IPS DF 19.7 (cell line): ENCODE measurements around the gene SIRPA.

Experiments used
- DNase-seq: peaks from one replicate; pipeline ENCODE4 v3.0.0-alpha.2; 2013; ENCODE audit warnings: low read depth, low spot score

The SIRPA gene

DNA sequence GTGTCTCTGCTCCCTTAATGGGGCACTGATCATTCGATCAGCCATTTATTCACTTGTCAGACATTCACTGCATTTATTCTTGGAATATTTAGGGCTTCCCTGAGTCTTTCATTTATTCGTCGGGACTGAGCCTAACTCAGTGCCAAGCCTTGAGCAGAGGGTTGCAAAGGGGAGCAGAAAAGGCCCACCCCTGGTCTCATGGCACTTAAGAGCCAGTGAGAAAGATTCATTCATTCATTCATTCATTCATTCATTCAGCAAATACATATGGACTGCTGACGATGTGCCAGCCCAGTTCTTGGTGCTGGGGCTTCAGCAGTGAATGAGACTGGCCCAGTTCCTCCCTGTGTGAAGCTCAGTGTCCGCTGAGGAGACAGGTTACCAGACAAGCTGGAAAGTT lies 36.6 kb downstream of the SIRPA start:
- DNase-seq, result no peak

DNA sequence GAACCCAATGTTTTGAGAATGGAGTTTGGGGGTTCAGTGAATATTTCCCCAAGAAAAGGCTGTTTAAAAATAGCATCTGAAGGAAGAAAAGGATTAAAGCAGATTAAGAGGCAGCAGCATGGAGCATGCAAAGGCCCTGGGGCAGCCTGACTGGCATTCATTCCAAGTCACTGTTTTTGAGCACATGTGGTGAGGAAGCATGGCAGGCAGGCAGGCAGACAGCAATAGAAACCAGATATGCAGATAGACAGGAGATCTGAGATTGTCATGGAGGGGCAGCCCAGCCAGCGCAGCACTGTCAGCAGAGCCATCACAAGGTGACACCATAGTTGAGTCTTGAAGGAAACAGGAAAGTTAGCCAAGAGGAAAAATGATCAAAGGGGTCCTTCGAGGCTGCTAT lies 37.8 kb downstream of the SIRPA start:
- DNase-seq, result no peak

DNA sequence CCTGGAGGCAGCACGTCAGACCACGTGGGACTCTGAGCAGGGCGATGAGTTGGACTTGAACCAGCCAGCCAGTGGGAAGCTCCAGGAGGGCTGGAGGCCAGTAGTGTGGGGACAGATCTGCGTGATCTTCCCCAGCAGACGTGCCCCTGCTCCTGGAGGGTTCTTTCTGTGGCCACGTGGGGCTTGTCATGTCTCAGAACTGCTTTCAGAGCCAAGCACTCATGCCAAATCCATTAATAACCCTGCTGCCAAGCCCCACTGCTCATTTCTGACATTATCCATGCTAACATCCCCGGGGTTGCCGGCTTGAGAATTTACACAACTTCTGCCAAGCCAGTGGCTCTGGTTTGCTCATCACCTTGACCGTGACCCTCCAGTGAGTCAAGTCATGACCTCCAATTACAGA lies 38.3 kb downstream of the SIRPA start:
- no peak for DNase-seq

DNA sequence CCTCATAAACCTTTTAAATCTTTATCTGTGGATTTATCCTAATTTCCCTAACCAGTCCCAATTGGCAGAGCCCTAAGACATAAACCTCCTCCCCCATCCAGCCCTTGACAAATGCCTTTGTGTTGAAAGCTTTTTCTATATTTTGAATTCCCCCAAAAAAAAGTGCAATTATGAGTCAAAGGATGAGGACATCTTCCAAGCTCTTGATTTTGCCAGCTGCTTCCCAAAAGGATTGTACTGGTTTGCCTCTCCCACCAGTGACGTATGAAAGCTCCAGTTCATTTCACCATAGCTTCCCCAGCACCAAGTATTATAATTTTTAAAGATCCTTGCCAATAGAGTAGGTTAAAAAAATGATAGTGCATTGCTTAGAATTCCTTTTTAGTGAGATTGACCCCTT lies 38.9 kb downstream of the SIRPA start:
- DNase-seq, result no peak

DNA sequence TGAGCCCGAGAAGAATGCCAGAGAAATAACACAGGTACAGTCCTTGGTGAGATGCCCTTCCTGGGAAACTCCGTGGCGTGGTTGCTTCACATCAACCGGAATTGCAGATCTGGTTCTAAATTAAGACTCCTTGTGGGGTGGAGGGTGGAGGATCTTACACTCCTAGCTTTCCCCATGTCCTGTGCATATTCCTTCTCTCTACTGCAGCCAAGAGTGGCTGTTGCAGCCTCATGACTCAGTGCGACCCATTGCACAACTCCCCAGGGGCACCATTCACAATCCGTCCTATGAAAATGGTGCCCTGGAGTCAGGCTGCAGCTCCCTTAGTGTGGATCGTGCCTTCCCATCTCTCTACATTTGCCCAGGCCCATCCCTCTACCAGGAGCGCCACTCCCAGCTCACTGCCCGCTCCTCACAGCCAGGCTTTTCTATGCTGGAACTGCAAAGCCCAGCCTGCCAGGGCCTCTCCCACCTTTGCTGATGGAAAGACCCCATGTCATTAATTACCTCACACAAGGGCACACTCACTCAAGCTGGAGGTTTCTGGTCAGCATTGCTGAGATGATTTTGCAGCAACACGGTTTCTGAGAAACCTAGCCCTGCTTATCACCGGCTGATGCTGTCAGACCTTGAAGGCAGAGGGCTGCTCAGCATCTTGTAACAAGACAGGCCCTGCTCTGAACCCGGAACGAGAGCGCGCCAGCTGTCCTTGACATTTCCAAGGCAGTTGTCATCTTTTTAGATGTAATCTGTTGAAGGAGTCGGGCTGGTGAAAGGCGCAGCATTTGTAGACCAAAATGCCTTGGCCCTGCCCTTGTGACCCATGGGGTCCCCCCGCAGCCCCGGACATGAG lies 39.7 kb downstream of the SIRPA start:
- no peak for DNase-seq

DNA sequence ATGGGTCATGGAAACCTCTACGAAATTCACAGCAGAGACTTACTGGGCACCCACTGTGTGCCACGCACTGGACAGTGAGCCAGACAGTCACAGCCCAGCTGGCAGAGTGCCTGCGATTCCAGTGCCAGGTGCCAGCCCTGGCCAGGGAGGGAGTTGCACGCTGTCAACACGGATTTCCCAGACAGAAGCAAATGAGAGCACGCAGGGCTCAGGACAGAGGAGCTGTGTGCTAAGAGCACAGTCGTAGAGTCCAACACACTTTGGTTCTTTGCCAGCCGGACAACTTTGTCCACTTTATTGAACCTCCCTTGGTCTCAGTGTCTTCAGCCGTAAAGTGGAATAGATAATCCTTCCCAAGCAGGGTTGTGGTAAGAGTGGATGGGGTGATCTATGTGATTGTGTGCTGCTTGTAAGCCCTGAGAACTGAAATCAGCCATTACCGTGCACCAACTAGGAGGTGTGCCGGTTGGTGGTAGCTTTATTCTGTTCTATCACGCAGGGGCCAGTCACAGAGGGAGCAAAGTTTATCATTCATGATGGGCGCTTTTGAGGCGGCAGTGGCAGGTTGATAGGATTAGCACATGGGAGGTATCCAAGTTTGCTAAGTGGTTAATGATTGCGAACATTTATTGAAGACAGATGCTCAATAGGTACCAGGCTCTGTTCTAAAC lies 40.6 kb downstream of the SIRPA start:
- no peak for DNase-seq

DNA sequence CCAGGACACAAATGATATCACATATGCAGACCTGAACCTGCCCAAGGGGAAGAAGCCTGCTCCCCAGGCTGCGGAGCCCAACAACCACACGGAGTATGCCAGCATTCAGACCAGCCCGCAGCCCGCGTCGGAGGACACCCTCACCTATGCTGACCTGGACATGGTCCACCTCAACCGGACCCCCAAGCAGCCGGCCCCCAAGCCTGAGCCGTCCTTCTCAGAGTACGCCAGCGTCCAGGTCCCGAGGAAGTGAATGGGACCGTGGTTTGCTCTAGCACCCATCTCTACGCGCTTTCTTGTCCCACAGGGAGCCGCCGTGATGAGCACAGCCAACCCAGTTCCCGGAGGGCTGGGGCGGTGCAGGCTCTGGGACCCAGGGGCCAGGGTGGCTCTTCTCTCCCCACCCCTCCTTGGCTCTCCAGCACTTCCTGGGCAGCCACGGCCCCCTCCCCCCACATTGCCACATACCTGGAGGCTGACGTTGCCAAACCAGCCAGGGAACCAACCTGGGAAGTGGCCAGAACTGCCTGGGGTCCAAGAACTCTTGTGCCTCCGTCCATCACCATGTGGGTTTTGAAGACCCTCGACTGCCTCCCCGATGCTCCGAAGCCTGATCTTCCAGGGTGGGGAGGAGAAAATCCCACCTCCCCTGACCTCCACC lies 42.2 kb downstream of the SIRPA start:
- no peak for DNase-seq

DNA sequence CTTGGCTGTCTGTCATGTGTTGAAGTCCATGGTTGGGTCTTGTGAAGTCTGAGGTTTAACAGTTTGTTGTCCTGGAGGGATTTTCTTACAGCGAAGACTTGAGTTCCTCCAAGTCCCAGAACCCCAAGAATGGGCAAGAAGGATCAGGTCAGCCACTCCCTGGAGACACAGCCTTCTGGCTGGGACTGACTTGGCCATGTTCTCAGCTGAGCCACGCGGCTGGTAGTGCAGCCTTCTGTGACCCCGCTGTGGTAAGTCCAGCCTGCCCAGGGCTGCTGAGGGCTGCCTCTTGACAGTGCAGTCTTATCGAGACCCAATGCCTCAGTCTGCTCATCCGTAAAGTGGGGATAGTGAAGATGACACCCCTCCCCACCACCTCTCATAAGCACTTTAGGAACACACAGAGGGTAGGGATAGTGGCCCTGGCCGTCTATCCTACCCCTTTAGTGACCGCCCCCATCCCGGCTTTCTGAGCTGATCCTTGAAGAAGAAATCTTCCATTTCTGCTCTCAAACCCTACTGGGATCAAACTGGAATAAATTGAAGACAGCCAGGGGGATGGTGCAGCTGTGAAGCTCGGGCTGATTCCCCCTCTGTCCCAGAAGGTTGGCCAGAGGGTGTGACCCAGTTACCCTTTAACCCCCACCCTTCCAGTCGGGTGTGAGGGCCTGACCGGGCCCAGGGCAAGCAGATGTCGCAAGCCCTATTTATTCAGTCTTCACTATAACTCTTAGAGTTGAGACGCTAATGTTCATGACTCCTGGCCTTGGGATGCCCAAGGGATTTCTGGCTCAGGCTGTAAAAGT lies 43.5 kb downstream of the SIRPA start:
- no peak for DNase-seq

DNA sequence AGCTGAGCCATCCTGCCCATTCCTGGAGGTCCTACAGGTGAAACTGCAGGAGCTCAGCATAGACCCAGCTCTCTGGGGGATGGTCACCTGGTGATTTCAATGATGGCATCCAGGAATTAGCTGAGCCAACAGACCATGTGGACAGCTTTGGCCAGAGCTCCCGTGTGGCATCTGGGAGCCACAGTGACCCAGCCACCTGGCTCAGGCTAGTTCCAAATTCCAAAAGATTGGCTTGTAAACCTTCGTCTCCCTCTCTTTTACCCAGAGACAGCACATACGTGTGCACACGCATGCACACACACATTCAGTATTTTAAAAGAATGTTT lies 44.0 kb downstream of the SIRPA start:
- DNase-seq, result no peak

DNA sequence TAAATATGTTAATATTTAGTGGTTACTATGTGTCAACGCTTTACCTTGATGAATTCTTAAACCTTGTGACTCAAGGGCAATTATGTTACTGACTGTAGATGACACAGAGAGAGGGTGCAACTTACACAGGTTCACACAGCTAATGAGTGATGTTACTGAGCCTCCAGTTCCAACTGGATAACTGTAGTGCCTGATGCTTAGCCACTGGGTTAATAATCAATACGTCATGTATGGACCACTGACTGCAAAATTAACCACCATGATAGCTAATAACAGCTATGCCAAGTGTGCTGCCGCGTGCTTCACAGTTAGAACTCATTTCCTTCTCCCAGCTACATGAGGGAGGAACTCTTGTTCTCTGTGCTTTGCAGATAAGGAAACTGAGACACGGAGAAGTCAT lies 45.4 kb downstream of the SIRPA start:
- no peak for DNase-seq

DNA sequence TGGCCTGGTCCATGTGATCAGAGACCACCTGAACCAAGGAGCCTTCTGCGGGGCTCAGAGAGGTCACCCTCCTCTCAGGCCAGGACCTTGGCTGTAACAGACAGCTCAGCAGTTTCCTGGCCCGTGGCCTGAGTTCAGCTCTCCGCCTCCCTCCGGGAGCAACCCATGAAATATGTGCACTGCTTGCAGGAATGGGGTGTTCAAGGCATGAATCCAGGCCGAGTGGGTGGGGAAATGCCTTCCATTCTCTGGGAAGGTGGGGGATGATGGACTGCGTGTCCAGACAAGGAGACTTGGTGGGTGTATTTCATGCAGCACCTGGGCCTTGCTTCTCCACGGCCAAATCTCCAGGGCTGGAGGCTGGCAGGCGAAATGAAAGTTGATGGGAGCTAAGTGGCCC lies 46.0 kb downstream of the SIRPA start:
- DNase-seq, result no peak

DNA sequence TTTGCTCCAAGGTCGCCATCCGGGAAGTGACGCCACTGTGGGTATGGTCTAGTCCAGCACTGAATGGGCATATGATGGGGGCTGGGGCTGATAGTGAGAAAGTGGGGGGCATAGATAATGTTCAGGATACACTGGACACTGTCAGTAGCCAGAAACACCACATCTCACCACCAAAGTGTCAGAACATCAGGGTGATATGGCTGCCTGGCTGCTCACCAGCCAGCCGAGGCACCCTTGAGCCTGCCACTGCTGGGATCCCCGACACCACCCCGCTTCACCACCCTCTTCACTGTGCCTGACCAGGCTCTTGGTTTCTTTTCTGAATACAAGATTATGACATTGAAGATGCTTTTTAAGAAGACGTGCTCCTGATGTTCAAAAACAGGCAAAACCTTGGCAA lies 46.9 kb downstream of the SIRPA start:
- DNase-seq, result no peak

DNA sequence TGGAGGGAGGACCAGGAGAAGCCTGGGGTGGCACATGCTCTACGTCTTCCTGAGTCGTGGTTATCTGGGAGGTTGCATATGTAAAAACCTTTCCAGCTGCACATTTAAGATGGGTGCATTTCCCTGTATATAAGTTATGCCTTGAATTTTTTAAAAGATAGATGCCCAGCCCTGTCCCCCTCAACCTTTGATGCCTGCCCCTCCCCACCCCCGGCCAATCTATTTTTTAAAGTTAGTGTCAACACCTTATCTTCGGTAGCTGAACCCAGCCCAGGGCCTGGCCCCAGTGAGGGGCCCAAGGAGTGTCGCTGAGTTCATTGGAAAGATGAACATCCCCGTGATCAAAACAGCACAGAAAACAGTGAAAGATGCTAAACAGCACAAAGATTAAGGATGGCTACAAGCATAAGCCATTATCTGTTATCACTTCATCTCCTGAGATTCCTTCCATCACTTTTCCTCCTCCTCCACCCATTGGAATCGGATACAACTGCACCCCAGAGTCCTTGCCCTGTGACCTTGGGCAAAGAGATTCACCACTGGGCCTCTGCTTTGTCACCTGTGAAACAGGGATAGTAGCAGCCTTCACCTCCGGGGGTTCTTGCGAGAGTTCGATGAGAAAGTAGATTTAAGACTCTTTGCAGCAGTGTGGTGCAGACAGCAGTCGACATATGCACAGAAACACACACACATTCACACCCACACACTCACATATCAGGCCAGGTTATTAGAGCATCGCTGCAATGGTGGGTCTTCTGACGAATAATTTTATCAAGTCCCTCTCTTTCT lies 47.5 kb downstream of the SIRPA start:
- no peak for DNase-seq

DNA sequence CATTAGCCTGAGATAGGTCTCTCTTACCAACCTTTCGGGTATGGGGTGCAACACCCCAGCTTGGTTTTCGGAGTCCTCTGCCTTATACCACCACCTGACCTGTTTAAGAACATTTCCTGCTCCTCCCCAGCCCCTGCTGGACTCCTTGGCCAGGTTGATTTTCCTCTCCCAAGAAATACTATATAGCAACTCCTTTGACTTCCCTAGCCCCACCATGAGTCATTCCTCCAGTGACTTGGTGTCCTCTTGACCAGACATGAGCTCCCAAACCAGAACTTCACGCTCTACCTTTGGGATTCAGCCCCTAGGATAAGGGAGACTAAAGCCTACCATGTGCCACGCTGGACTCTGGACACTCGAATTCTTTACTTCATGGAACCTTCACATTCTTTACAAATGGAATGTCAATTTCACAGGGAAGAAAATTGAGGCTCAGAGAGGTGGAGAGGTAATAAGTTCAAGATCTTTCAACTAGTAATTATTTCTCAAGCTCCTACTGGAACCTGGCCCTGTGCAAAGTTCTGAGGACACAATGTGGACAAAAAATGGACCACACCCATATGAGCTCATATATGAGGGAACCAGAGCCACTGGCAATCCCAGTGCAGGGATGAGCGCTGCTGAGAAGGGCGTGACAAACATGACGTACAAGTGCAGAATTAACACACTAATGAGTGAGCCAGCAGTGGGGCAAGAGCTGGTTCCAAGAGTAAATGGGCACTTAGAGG lies 48.2 kb downstream of the SIRPA start:
- no peak for DNase-seq

DNA sequence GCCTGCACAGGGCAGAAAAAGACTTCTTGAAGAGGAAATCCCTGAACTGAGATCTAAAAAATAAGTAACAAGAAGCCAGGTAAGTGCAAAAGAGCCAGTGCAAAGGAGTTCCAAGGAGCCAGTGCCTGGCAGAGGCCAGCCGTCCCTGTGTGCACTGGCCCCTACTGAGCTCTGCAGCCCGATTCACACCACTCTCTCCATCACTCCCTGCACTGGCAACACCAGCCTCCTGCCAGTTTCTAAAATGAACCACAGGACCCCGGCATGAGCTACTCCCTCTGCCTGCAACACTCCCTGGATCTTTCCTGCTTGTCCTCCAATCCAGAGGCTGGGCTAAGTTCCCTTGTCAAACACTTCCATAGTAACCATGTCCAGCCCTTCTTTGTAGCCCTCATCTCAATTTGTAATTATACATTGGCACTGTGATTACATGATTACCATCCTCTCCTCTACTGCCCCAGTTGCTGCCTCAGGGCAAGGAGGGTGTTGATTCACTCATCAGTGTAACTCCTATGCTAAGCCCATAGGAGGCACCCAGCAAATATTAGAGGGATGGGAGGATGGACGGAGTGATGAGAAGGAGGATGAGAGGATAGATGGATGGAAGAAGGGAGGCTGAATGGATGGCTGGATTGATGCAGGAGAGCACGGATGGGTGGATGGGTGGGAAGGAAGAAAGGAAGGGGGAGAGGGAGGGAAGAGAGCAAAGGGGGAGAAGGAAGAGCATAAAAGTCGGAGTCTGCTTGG lies 49.3 kb downstream of the SIRPA start:
- no peak for DNase-seq

DNA sequence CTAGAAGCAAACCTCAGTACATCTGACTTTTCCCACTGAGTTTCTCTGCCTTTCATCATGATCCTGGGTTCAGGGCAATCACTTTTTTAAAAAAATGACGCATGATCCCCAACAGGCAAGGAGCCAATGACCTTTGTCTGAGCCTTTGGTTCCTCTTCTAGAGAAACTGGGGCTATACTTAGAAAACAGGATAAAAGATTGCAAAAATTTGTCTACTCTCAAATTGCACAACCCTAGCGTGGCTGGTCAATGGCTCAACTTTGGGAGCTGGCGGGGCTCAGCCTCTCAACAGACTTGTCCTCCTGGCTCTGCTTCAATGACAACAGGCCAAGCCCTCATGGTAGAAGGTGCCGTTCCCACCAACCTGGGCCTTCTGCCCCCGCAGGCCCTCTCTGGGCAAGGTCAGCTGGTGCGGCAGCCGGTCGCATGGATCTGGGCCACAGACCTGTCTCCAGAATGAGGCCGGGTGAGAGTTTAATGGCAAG lies 50.0 kb downstream of the SIRPA start:
- DNase-seq, result no peak

DNA sequence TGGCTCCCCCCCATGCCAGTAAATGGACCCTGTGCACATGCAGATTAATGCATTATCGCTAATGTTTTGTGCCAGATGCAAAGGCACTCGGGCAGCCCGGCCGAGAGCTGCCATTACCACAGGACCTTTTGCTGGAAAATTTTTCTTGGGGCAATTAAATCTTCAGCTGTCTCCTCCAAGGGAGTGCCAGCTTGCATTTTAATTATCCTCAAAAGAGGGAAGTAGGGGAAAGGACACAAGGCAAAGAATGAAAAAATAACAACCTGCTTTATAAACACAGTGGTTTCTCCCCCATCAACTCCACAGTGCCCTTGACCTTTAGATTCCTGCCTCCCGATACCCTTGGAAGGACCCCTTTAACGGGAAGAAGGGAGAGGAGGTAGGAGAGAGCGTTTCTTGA lies 50.5 kb downstream of the SIRPA start:
- no peak for DNase-seq

DNA sequence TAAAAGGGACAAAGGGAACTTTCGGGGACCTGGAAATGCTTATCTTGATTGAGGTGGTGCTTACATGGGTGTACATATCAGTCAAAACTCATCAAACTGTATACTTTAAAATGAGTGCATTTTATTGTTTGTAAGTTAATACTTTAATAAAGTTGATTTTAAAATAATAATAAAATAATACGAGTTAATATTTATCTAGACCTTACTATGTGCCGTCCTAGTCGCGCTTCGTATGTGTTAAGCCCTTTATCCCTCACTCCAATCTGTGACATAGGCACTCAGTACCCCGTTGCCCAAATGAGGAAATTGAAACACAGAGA lies 51.2 kb downstream of the SIRPA start:
- no peak for DNase-seq

DNA sequence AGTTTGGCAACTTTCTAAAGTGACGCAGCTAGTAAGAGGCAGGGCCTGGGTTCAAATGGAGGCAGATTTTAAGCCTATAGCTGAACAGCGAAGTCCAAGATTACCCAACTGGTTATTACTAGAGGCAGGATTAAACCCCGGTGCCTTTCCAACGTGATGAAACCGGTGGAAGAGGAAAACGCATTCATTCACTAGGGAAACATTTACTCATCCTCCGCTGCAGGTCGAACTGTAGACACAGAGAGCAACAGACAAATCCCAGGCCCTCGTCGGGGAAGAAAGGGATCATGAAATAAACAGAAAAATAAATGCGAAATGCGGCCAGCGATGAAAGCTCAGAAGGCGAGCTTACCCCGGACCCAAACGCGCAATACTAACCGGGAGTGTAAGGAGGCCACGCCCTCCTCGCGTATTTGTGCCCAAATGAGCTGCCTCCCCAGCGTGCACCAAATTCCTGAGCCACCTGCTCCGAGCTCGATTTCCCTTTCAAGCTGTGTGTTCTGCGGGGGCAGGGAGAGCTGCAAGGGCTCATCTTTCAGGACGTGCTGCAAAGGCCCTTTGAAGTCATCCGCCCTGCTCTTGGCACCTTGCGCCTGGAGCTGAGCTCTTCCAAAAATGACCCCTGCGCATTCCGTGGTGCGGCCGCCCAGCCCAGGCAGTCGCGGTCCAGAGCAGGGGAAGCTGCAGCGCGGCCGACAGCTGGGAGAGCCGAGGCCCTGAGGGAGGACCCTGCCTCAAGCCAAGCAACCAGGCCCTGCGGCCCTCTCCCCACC lies 51.7 kb downstream of the SIRPA start:
- peak; percentile 94 for DNase-seq
